GM23338 (cell line): Measurements from ENCODE around the gene KCNK1.

Experiments used
- CTCF ChIP-seq, 2 experiments: fragments of 200-600 bp in 1 of 2; sonication (generic) in 1 of 2; conservative IDR thresholded peaks; 2 replicates each; pipeline versions ENCODE4 v1.5.1 to v1.6.1; 2016 to 2017; ENCODE audit warnings: antibody characterized with exemption in 2 of 2, low read depth in 2 of 2, mild to moderate bottlenecking in 2 of 2, moderate library complexity in 1 of 2
- EZH2 ChIP-seq: fragments of 200-600 bp; sonication (generic); IDR thresholded peaks from one replicate; pipeline ENCODE4 v1.8.0; 2017; ENCODE audit warnings: antibody characterized with exemption, mild to moderate bottlenecking, low read depth; ENCODE audit not compliant: unreplicated experiment
- EZH2phosphoT487 ChIP-seq: fragments of 200-600 bp; sonication (generic); IDR thresholded peaks from one replicate; pipeline ENCODE4 v1.8.1; 2018; ENCODE audit warnings: antibody characterized with exemption; ENCODE audit not compliant: unreplicated experiment
- JUNB ChIP-seq: IDR thresholded peaks from one replicate; pipeline ENCODE4 v1.6.1; 2016; ENCODE audit warnings: antibody characterized with exemption; ENCODE audit not compliant: unreplicated experiment
- POLR2AphosphoS5 ChIP-seq: IDR thresholded peaks from 2 replicates; pipeline ENCODE4 v1.6.1; 2016; ENCODE audit warnings: antibody characterized with exemption, low read depth
- REST ChIP-seq: IDR thresholded peaks from one replicate; pipeline ENCODE4 v1.6.1; 2018; ENCODE audit warnings: antibody characterized with exemption; ENCODE audit not compliant: unreplicated experiment

DNA sequence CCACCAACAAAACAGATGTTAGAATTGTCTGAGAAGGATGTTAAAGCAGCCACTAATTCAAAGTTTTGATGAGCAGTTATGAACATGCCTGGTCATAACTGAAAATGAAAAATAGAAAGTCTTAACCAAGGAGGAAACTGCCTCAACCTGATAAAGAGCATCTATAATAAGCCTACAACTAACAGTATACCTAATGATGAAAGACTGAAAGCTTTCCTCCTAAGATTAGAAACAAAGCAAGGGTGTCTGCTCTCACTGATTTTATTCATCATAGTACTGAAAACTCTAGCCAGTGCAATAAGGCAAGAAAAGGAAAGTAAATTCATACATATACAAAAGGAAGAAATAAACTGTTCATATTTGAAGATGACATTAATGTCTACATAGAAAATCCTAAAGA lies 82.0 kb downstream of the KCNK1 start:
- TF ChIP-seq EZH2phosphoT487, result no peak
- no peak for TF ChIP-seq REST
- no peak for TF ChIP-seq CTCF (conservative IDR thresholded peaks at IDR 0.05; ENCODE audit: low read depth in 2 of 2)
- TF ChIP-seq POLR2AphosphoS5, result no peak
- no peak for TF ChIP-seq EZH2
- no peak for TF ChIP-seq JUNB
